Effector memory CD4-positive, alpha-beta T cell (primary cell): Measurements from ENCODE around the gene WDR41.

ENCODE experiments used
- DNase-seq, 3 donors: peaks; one replicate each; pipeline ENCODE4 v3.0.0-alpha.2; 2020
- H3K27ac ChIP-seq: 2 replicates; pipeline ENCODE4 v1.7.0; 2013; ENCODE audit warnings: mild to moderate bottlenecking, low read length, moderate library complexity; ENCODE audit not compliant: insufficient read depth, poor library complexity, severe bottlenecking
- H3K27me3 ChIP-seq: replicated peaks from 2 replicates; pipeline ENCODE4 v1.7.0; 2013; ENCODE audit warnings: mild to moderate bottlenecking, low read length; ENCODE audit not compliant: insufficient read depth, control insufficient read depth, poor library complexity, severe bottlenecking
- H3K36me3 ChIP-seq: 2 replicates; pipeline ENCODE4 v1.7.0; 2013; ENCODE audit warnings: mild to moderate bottlenecking, low read length, moderate library complexity; ENCODE audit not compliant: control insufficient read depth, insufficient read depth
- H3K4me1 ChIP-seq: 2 replicates; pipeline ENCODE4 v1.7.0; 2013; ENCODE audit warnings: low read length, mild to moderate bottlenecking; ENCODE audit not compliant: control insufficient read depth, insufficient read depth, poor library complexity, severe bottlenecking
- H3K4me3 ChIP-seq: 2 replicates; pipeline ENCODE4 v1.7.0; 2013; ENCODE audit warnings: low read length, low read depth, mild to moderate bottlenecking; ENCODE audit not compliant: insufficient read depth, poor library complexity, severe bottlenecking
- H3K9me3 ChIP-seq: 2 replicates; pipeline ENCODE4 v1.7.0; 2013; ENCODE audit warnings: mild to moderate bottlenecking, low read length, moderate library complexity; ENCODE audit not compliant: control insufficient read depth

WDR41 gene

GRCh38 chr5:77449981-77450380, 42.1 kb downstream of the WDR41 start:
- Histone ChIP-seq H3K4me1 (no peaks in the 10 kb centered on the region), H3K4me3 (no peak overlapping the region), H3K36me3 (no peaks in the 10 kb centered on the region), H3K27me3 (no peaks in the 10 kb centered on the region), H3K9me3 (no peaks in the 10 kb centered on the region), H3K27ac (no peak overlapping the region)
- DNase-seq = no peak

GRCh38 chr5:77449277-77449676, 42.8 kb downstream of the WDR41 start:
- Histone ChIP-seq H3K27me3 (no peaks in the 10 kb centered on the region), H3K4me1 (no peaks in the 10 kb centered on the region), H3K4me3 (no peak overlapping the region), H3K27ac (no peak overlapping the region), H3K36me3 (no peaks in the 10 kb centered on the region), H3K9me3 (no peaks in the 10 kb centered on the region)
- no peak for DNase-seq

GRCh38 chr5:77448831-77449230, 43.3 kb downstream of the WDR41 start:
- H3K36me3 ChIP-seq = no peaks in the 10 kb centered on the region
- no peak for DNase-seq
- H3K4me1 ChIP-seq = no peaks in the 10 kb centered on the region
- H3K27ac ChIP-seq = no peak overlapping the region
- no peak overlapping the region for H3K4me3 ChIP-seq
- no peaks in the 10 kb centered on the region for H3K27me3 ChIP-seq
- no peaks in the 10 kb centered on the region for H3K9me3 ChIP-seq

- DNase-seq = no peak
- Histone ChIP-seq H3K36me3 (no peaks in the 10 kb centered on the region), H3K4me1 (no peaks in the 10 kb centered on the region), H3K27me3 (no peaks in the 10 kb centered on the region), H3K27ac (no peak overlapping the region), H3K4me3 (no peak overlapping the region), H3K9me3 (no peaks in the 10 kb centered on the region)
Observed at GRCh38 chr5:77444356-77444755, 47.8 kb downstream of the WDR41 start.

- no peak overlapping the region for H3K4me3 ChIP-seq
- no peaks in the 10 kb centered on the region for H3K27me3 ChIP-seq
- H3K36me3 ChIP-seq = no peaks in the 10 kb centered on the region
- no peak overlapping the region for H3K27ac ChIP-seq
- H3K4me1 ChIP-seq = no peaks in the 10 kb centered on the region
- H3K9me3 ChIP-seq = no peaks in the 10 kb centered on the region
- no peak for DNase-seq
Observed at GRCh38 chr5:77443670-77444069, 48.4 kb downstream of the WDR41 start.

DNA sequence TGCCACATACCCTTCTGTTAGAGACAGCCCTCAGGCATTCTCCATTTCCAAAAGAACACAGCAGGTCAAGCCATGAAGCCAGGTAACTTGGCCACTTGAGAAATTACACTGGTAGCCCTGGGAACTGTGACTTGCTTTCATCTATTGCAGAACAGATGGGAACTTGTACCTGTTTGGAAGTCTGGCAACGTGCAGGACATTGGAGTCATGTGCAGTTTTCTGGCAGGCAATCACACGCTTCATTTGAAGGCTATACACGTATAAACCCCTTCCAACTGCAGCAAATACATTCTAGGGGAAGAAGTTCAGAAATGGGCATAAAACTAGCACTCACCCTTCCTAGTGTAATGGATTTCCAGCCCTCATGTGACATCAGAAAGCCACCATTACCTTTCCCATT, 54.0 kb downstream of the WDR41 start:
- H3K36me3 ChIP-seq = peaks cover 3% of the 10 kb centered on the region
- no peaks in the 10 kb centered on the region for H3K27me3 ChIP-seq
- H3K27ac ChIP-seq = no peak overlapping the region
- DNase-seq = no peak
- H3K4me3 ChIP-seq = no peak overlapping the region
- no peaks in the 10 kb centered on the region for H3K4me1 ChIP-seq
- no peaks in the 10 kb centered on the region for H3K9me3 ChIP-seq

DNA sequence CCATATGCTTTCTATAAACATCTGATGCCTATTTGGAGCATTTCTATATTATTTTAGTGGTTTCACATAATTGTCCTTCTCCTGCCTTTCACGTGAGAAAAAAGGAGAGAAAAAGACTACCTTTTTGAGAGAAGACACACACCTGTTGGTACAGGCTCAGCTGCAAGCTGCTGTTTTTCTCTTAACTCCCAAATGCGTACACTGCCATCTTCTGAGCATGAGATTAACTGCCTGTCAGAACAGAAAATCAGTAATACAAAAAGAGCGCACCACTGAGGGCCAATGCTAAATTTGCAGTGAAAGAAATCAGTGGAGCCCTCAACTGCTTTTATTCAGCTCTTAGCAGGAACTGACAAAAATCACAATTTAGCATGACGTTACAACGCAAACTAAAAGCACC, 54.9 kb downstream of the WDR41 start:
- peaks cover 3% of the 10 kb centered on the region for H3K36me3 ChIP-seq
- no peak for DNase-seq

DNA sequence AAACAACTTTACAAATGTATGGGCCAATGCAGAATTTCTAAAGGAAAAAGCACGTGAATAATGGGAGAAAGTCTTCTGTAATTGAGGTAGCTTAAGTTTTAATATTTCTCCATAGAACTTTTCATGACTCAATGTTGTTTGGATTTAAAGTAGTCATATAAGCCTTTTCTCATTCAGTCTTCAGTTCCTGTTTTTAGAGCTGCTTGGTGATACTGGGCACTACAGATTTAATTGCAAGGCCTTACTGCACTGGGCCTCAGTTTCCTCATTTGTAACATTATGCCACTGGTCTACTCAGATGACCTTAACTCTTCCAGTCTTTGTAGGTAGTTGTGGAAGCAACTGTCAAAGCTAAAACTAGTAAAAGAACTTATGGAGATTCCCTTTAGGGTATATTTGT, 60.4 kb downstream of the WDR41 start:
- Histone ChIP-seq H3K4me1 (no peaks in the 10 kb centered on the region), H3K27ac (no peak overlapping the region), H3K9me3 (no peaks in the 10 kb centered on the region), H3K36me3 (peaks cover 3% of the 10 kb centered on the region), H3K4me3 (no peak overlapping the region), H3K27me3 (no peaks in the 10 kb centered on the region)
- no peak for DNase-seq

More for the DNA sequence above, 54.9 kb downstream of the WDR41 start:
- H3K27me3 ChIP-seq = no peaks in the 10 kb centered on the region
- H3K4me1 ChIP-seq = no peaks in the 10 kb centered on the region
- no peak overlapping the region for H3K27ac ChIP-seq
- H3K9me3 ChIP-seq = no peaks in the 10 kb centered on the region
- H3K4me3 ChIP-seq = no peak overlapping the region

GRCh38 chr5:77431286-77431685, 60.8 kb downstream of the WDR41 start:
- Histone ChIP-seq H3K4me3 (no peak overlapping the region), H3K27me3 (no peaks in the 10 kb centered on the region), H3K4me1 (no peaks in the 10 kb centered on the region), H3K36me3 (peaks cover under 1% of the 10 kb centered on the region), H3K27ac (no peak overlapping the region), H3K9me3 (no peaks in the 10 kb centered on the region)
- no peak for DNase-seq

GRCh38 chr5:77430726-77431125, 61.4 kb downstream of the WDR41 start:
- no peaks in the 10 kb centered on the region for H3K36me3 ChIP-seq

GRCh38 chr5:77428526-77428925, 63.6 kb downstream of the WDR41 start:
- H3K4me1 ChIP-seq = no peaks in the 10 kb centered on the region
- DNase-seq = no peak
- H3K27ac ChIP-seq = no peak overlapping the region
- no peaks in the 10 kb centered on the region for H3K27me3 ChIP-seq
- H3K4me3 ChIP-seq = no peak overlapping the region
- no peaks in the 10 kb centered on the region for H3K9me3 ChIP-seq
- no peaks in the 10 kb centered on the region for H3K36me3 ChIP-seq

More at GRCh38 chr5:77430726-77431125, 61.4 kb downstream of the WDR41 start:
- Histone ChIP-seq H3K9me3 (no peaks in the 10 kb centered on the region), H3K4me3 (no peak overlapping the region), H3K27ac (no peak overlapping the region), H3K27me3 (no peaks in the 10 kb centered on the region), H3K4me1 (no peaks in the 10 kb centered on the region)
- no peak for DNase-seq
